Stomach (tissue), 4 donors: ENCODE data around the gene ZC2HC1B.

Source experiments
- POLR2A ChIP-seq, 4 donors: fragments of 450-650 bp; IDR thresholded peaks; one replicate each; pipeline ENCODE4 v1.6.1; 2016; ENCODE audit warnings: antibody characterized with exemption in 4 of 4, control low read depth in 2 of 4, mild to moderate bottlenecking in 1 of 4, moderate library complexity in 1 of 4
- TF ChIP-seq, protein P1 (sequence below), 7 experiments: fragments of 450-650 bp in 4 of 7; fragments of 200-600 bp in 3 of 7; sonication (generic) in 3 of 7; IDR thresholded peaks; one replicate each; pipeline ENCODE4 v1.5.1; 2016 to 2019; ENCODE audit warnings: antibody characterized with exemption in 7 of 7, control low read depth in 2 of 7, mild to moderate bottlenecking in 1 of 7

DNA sequence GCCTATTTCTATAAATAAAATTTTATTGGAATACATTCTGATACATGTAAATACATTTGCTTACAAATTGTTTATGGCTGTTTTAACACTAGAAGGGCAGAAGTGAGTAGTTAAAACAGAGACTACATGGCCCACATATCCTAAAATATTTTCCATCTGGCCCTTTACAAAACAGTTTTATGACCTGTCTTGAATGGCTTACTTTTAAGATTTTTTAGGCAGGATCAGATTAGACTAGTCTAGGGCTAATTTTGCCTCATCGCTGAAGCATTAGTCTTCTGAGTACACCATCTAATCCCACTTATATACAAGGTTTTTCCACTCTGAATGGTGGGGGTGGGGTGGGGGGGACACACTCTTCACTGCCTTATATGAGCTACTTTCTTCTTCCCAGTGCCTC, 116.6 kb downstream of the ZC2HC1B start:
- TF ChIP-seq, protein P1, sequence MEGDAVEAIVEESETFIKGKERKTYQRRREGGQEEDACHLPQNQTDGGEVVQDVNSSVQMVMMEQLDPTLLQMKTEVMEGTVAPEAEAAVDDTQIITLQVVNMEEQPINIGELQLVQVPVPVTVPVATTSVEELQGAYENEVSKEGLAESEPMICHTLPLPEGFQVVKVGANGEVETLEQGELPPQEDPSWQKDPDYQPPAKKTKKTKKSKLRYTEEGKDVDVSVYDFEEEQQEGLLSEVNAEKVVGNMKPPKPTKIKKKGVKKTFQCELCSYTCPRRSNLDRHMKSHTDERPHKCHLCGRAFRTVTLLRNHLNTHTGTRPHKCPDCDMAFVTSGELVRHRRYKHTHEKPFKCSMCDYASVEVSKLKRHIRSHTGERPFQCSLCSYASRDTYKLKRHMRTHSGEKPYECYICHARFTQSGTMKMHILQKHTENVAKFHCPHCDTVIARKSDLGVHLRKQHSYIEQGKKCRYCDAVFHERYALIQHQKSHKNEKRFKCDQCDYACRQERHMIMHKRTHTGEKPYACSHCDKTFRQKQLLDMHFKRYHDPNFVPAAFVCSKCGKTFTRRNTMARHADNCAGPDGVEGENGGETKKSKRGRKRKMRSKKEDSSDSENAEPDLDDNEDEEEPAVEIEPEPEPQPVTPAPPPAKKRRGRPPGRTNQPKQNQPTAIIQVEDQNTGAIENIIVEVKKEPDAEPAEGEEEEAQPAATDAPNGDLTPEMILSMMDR (IDR thresholded peaks at IDR 0.05), result no peak
- no peak for TF ChIP-seq POLR2A (IDR thresholded peaks at IDR 0.05)
